ENCODE results near the gene BAD. TPM values are rescaled to one million over a fixed set of nuclear protein-coding genes. Genes with fewer than 3 reads are reported as not detected.

Gene BAD
- total and polyA plus RNA-seq, 2 of the 13 experiments (the other 11 are each of a cell fraction or from before 2014, with no cell fraction given), result 17.9 to 28.5 TPM

DNA sequence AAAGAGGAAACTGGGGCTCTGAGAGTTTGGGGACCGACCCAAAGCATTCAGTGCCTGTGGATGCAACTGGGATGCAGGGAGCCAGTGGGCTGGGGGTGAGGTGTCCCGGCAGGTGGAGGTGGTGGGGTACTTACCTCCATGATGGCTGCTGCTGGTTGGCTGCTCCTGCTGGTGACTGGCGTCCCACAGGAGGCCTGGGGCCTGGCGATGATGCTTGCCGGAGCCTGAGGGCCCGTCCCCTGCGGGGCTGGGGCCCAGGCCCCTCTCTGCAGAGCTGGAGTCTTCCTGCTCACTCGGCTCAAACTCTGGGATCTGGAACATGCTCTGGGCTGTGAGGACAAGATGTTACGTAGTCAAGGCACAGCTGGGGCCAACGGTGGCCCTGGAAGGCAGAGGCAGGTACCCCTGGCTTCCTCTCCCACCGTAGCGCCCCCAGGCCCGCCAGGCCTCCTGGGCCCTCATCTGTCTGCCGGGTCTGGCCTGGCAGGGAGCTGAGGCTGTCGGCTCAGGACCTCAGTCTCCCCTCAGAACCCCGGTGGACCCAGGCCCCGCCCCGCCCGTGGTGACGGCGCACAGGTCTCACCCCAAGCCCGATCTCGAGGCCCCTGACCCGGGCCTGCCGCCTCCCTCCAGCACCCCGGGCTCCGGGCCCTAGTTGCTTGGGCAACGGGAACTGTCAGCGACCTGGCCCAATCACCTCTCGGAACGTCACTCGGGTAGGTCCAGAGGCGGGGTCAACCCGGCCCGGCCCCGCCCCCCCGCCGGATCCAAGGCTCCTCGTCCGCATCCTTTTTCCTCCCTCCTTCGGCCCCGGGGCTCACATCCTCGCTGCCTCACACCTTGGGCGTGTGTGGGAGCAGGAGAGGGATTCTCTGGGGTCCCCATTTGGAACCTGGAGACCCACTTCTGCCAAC is at the start of gene BAD (continued):
- no peak for TF ChIP-seq ZNF142 (CRISPR knock-in tag; IDR thresholded peaks at IDR 0.05)
- no peak for TF ChIP-seq BRCA1 (CRISPR knock-in tag; IDR thresholded peaks at IDR 0.05)
- TF ChIP-seq ZNF589 (CRISPR knock-in tag; conservative IDR thresholded peaks at IDR 0.05), result no peak
- TF ChIP-seq, protein P1, sequence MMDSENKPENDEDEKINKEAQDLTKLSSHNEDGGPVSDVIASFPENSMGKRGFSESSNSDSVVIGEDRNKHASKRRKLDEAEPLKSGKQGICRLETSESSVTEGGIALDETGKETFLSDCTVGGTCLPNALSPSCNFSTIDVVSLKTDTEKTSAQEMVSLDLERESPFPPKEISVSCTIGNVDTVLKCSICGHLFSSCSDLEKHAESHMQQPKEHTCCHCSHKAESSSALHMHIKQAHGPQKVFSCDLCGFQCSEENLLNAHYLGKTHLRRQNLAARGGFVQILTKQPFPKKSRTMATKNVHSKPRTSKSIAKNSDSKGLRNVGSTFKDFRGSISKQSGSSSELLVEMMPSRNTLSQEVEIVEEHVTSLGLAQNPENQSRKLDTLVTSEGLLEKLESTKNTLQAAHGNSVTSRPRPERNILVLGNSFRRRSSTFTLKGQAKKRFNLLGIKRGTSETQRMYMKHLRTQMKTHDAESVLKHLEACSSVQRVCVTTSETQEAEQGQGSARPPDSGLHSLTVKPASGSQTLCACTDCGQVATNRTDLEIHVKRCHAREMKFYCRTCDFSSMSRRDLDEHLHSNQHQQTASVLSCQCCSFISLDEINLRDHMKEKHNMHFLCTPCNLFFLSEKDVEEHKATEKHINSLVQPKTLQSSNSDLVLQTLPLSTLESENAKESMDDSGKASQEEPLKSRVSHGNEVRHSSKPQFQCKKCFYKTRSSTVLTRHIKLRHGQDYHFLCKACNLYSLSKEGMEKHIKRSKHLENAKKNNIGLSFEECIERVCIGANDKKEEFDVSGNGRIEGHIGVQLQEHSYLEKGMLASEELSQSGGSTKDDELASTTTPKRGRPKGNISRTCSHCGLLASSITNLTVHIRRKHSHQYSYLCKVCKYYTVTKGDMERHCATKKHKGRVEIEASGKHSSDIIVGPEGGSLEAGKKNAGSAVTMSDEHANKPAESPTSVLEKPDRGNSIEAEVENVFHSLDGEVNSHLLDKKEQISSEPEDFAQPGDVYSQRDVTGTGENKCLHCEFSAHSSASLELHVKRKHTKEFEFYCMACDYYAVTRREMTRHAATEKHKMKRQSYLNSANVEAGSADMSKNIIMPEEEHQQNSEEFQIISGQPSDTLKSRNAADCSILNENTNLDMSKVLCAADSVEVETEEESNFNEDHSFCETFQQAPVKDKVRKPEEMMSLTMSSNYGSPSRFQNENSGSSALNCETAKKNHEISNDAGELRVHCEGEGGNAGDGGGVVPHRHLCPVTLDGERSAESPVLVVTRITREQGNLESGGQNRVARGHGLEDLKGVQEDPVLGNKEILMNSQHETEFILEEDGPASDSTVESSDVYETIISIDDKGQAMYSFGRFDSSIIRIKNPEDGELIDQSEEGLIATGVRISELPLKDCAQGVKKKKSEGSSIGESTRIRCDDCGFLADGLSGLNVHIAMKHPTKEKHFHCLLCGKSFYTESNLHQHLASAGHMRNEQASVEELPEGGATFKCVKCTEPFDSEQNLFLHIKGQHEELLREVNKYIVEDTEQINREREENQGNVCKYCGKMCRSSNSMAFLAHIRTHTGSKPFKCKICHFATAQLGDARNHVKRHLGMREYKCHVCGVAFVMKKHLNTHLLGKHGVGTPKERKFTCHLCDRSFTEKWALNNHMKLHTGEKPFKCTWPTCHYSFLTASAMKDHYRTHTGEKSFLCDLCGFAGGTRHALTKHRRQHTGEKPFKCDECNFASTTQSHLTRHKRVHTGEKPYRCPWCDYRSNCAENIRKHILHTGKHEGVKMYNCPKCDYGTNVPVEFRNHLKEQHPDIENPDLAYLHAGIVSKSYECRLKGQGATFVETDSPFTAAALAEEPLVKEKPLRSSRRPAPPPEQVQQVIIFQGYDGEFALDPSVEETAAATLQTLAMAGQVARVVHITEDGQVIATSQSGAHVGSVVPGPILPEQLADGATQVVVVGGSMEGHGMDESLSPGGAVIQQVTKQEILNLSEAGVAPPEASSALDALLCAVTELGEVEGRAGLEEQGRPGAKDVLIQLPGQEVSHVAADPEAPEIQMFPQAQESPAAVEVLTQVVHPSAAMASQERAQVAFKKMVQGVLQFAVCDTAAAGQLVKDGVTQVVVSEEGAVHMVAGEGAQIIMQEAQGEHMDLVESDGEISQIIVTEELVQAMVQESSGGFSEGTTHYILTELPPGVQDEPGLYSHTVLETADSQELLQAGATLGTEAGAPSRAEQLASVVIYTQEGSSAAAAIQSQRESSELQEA (CRISPR knock-in tag; IDR thresholded peaks at IDR 0.05; ENCODE audit: not compliant biosample characterization), result no peak
- no peak for TF ChIP-seq NFIB (CRISPR knock-in tag; IDR thresholded peaks at IDR 0.05; ENCODE audit: borderline replicate concordance)
- TF ChIP-seq HNF4G (IDR thresholded peaks at IDR 0.05; ENCODE audit: borderline replicate concordance, low read depth, low read length), result no peak
- TF ChIP-seq HNF4G (CRISPR knock-in tag; IDR thresholded peaks at IDR 0.05; ENCODE audit: borderline replicate concordance, low read depth), result no peak
- TF ChIP-seq CREM (IDR thresholded peaks at IDR 0.05), result peak; percentile 86
- TF ChIP-seq CREM (CRISPR knock-in tag; IDR thresholded peaks at IDR 0.05), result peak; percentile 28; the same call in 1 of the 2 replicates
- peak; percentile 78 for TF ChIP-seq UBTF (CRISPR knock-in tag; IDR thresholded peaks at IDR 0.05)
- TF ChIP-seq ZNF326 (CRISPR knock-in tag; IDR thresholded peaks at IDR 0.05; ENCODE audit: borderline replicate concordance), result 0 out of 2 replicates have a peak, but pooled peaks have one; percentile 59
